GM23338 (cell line): ENCODE results near the gene POP4. TPM values are rescaled to one million over a fixed set of nuclear protein-coding genes. Genes with fewer than 3 reads are reported as not detected.

Source experiments
- ATAC-seq: fragments of 200-7000 bp; cut with Tn5 transposase; 3 replicates; pipeline ENCODE4 v1.9.1; 2020
- DNase-seq: peaks from one replicate; pipeline ENCODE4 v3.0.0-alpha.2; 2015; ENCODE audit warnings: low spot score
- H2AFZ ChIP-seq: fragments of 200-600 bp; sonication (generic); 2 replicates; pipeline ENCODE4 v1.8.0; 2016; ENCODE audit warnings: antibody characterized with exemption, mild to moderate bottlenecking, moderate library complexity
- H3F3A ChIP-seq: fragments of 200-600 bp; sonication (generic); replicated peaks from 2 replicates; pipeline ENCODE4 v1.8.0; 2017; ENCODE audit warnings: antibody characterized with exemption, mixed run types, low read depth
- H3K27ac ChIP-seq: fragments of 200-600 bp; sonication (generic); 2 replicates; pipeline ENCODE4 v1.6.1; 2016; ENCODE audit warnings: low read depth
- H3K27me3 ChIP-seq: fragments of 200-600 bp; sonication (generic); 2 replicates; pipeline ENCODE4 v1.8.0; 2016; ENCODE audit warnings: mild to moderate bottlenecking, mixed run types, moderate library complexity; ENCODE audit not compliant: insufficient read depth
- H3K36me3 ChIP-seq: fragments of 200-600 bp; sonication (generic); 2 replicates; pipeline ENCODE4 v1.8.0; 2016; ENCODE audit warnings: mild to moderate bottlenecking; ENCODE audit not compliant: insufficient read depth
- H3K4me1 ChIP-seq: fragments of 200-600 bp; sonication (generic); 2 replicates; pipeline ENCODE4 v1.8.0; 2016; ENCODE audit warnings: mild to moderate bottlenecking, moderate library complexity; ENCODE audit not compliant: insufficient read depth
- H3K4me2 ChIP-seq: fragments of 200-600 bp; sonication (generic); 2 replicates; pipeline ENCODE4 v1.7.1; 2017; ENCODE audit warnings: mixed run types
- H3K4me3 ChIP-seq: fragments of 200-600 bp; sonication (generic); 2 replicates; pipeline ENCODE4 v1.6.1; 2016; ENCODE audit warnings: mixed run types
- H3K79me2 ChIP-seq: fragments of 200-600 bp; sonication (generic); replicated peaks from 2 replicates; pipeline ENCODE4 v1.8.0; 2017; ENCODE audit warnings: mild to moderate bottlenecking; ENCODE audit not compliant: insufficient read depth
- H3K9me2 ChIP-seq: fragments of 200-600 bp; sonication (generic); 2 replicates; pipeline ENCODE4 v1.8.0; 2017; ENCODE audit not compliant: insufficient read depth
- H4K20me1 ChIP-seq: fragments of 200-600 bp; sonication (generic); replicated peaks from 2 replicates; pipeline ENCODE4 v1.8.0; 2017; ENCODE audit warnings: mild to moderate bottlenecking; ENCODE audit not compliant: insufficient read depth
- H3K27ac Mint-ChIP-seq: 2 replicates; pipeline ENCODE4 v1.8.0; 2020; ENCODE audit warnings: inconsistent platforms, mild to moderate bottlenecking, moderate library complexity, mixed read lengths
- H3K27me3 Mint-ChIP-seq: 3 replicates; pipeline ENCODE4 v1.8.0; 2022; ENCODE audit warnings: low read depth, mild to moderate bottlenecking, moderate library complexity, mixed read lengths, inconsistent platforms; ENCODE audit not compliant: insufficient read depth, poor library complexity
- H3K36me3 Mint-ChIP-seq: 3 replicates; pipeline ENCODE4 v1.8.0; 2021; ENCODE audit warnings: low read depth, mild to moderate bottlenecking, inconsistent platforms, moderate library complexity, mixed read lengths
- H3K4me1 Mint-ChIP-seq: 3 replicates; pipeline ENCODE4 v1.8.0; 2020; ENCODE audit warnings: mild to moderate bottlenecking, inconsistent platforms, mixed read lengths
- H3K4me3 Mint-ChIP-seq: 3 replicates; pipeline ENCODE4 v1.8.0; 2021; ENCODE audit warnings: moderate library complexity, mild to moderate bottlenecking, inconsistent platforms, mixed read lengths
- H3K9me3 Mint-ChIP-seq: 3 replicates; pipeline ENCODE4 v1.8.0; 2020; ENCODE audit warnings: moderate library complexity, mild to moderate bottlenecking, inconsistent platforms, mixed read lengths
- CREB1 ChIP-seq: fragments of 250-450 bp; sonication (Bioruptor Pico); IDR thresholded peaks from 2 replicates; pipeline ENCODE4 v1.5.0; 2020; ENCODE audit warnings: low read depth, mild to moderate bottlenecking, moderate library complexity
- CTCF ChIP-seq, 2 experiments: fragments of 200-600 bp in 1 of 2; sonication (generic) in 1 of 2; conservative IDR thresholded peaks; 2 replicates each; pipeline versions ENCODE4 v1.5.1 to v1.6.1; 2016 to 2017; ENCODE audit warnings: antibody characterized with exemption in 2 of 2, low read depth in 2 of 2, mild to moderate bottlenecking in 2 of 2, moderate library complexity in 1 of 2
- ETS1 ChIP-seq: IDR thresholded peaks from 2 replicates; pipeline ENCODE4 v1.6.1; 2016; ENCODE audit warnings: antibody characterized with exemption
- EZH2 ChIP-seq: fragments of 200-600 bp; sonication (generic); IDR thresholded peaks from one replicate; pipeline ENCODE4 v1.8.0; 2017; ENCODE audit warnings: antibody characterized with exemption, mild to moderate bottlenecking, low read depth; ENCODE audit not compliant: unreplicated experiment
- EZH2phosphoT487 ChIP-seq: fragments of 200-600 bp; sonication (generic); IDR thresholded peaks from one replicate; pipeline ENCODE4 v1.8.1; 2018; ENCODE audit warnings: antibody characterized with exemption; ENCODE audit not compliant: unreplicated experiment
- JUNB ChIP-seq: IDR thresholded peaks from one replicate; pipeline ENCODE4 v1.6.1; 2016; ENCODE audit warnings: antibody characterized with exemption; ENCODE audit not compliant: unreplicated experiment
- NANOG ChIP-seq: IDR thresholded peaks from 2 replicates; pipeline ENCODE4 v1.6.1; 2016; ENCODE audit warnings: antibody characterized with exemption, borderline replicate concordance
- POLR2AphosphoS5 ChIP-seq: IDR thresholded peaks from 2 replicates; pipeline ENCODE4 v1.6.1; 2016; ENCODE audit warnings: antibody characterized with exemption, low read depth
- REST ChIP-seq: IDR thresholded peaks from one replicate; pipeline ENCODE4 v1.6.1; 2018; ENCODE audit warnings: antibody characterized with exemption; ENCODE audit not compliant: unreplicated experiment
- STAT1 ChIP-seq: IDR thresholded peaks from one replicate; pipeline ENCODE4 v1.6.1; 2016; ENCODE audit warnings: antibody characterized with exemption; ENCODE audit not compliant: unreplicated experiment
- ZNF114 ChIP-seq: fragments of 250-450 bp; sonication (Bioruptor Pico); IDR thresholded peaks from 2 replicates; pipeline ENCODE4 v1.5.0; 2020; ENCODE audit warnings: mild to moderate bottlenecking, moderate library complexity
- ZNF331 ChIP-seq: fragments of 250-450 bp; sonication (Bioruptor Pico); IDR thresholded peaks from 2 replicates; pipeline ENCODE4 v1.5.0; 2020; ENCODE audit warnings: low read depth, mild to moderate bottlenecking, moderate library complexity
- ZNF462 ChIP-seq: fragments of 250-450 bp; sonication (Bioruptor Pico); IDR thresholded peaks from 2 replicates; pipeline ENCODE4 v1.5.0; 2020; ENCODE audit warnings: mild to moderate bottlenecking, moderate library complexity
- long read RNA-seq: library from polyadenylated mRNA; unstranded; transcript quantifications from one replicate; pipeline ENCODE4 v2.0.0, GENCODE V29; 2020; ENCODE audit not compliant: unreplicated experiment
- polyA plus RNA-seq: library from polyadenylated mRNA; unstranded; fragments of >200 nt; fragmentation: Nextera tagmentation; extraction: Ambion mirVana; gene quantifications from 2 replicates; pipeline ENCODE4 v1.2.1, GENCODE V29; 2016
- total RNA-seq: library from RNA; depleted of rRNA; stranded (reverse); fragments of >200 nt; shearing (Covaris generic); gene quantifications from 2 replicates; pipeline ENCODE4 v1.2.3, GENCODE V29; 2014; rRNA removed

Gene POP4
- total RNA-seq (35.5 and 37.2 TPM in 2 replicates), polyA plus RNA-seq (58.3 and 62.0 TPM in 2 replicates)
- long read RNA-seq, transcript POP4-202 (7 exons, 3,385 nt), result major isoform, 18 of 22 reads
- long read RNA-seq, partial matches to known transcripts, result 2 of 22 reads
- long read RNA-seq, other reads (novel, unspliced or antisense), result 1 of 22 reads

- Histone ChIP-seq H2AFZ (peak within 1 kb of the TSS; percentile 87), H3K9me2 (no peaks in the 10 kb centered on the region), H3K27me3 (no peaks in the 10 kb centered on the region), H3K79me2 (peaks cover 24% of the 10 kb centered on the region), H3K4me2 (peak within 1 kb of the TSS; percentile 96), H3K27ac (peak within 1 kb of the TSS; percentile 92), H3K4me3 (peak within 1 kb of the TSS; percentile 81), H4K20me1 (no peaks in the 10 kb centered on the region), H3K4me1 (peaks cover 9% of the 10 kb centered on the region), H3F3A (no peaks in the 10 kb centered on the region), H3K36me3 (no peaks in the 10 kb centered on the region)
- TF ChIP-seq EZH2phosphoT487 (no peak), NANOG (no peak), ZNF462 (CRISPR knock-in tag) (no peak), CREB1 (CRISPR knock-in tag) (peak; percentile 99), EZH2 (no peak), JUNB (no peak), ZNF114 (CRISPR knock-in tag) (no peak), POLR2AphosphoS5 (peak; percentile 99), STAT1 (no peak), CTCF (conservative IDR thresholded peaks at IDR 0.05; ENCODE audit: low read depth in 2 of 2) (no peak), ETS1 (peak; percentile 86), REST (no peak), ZNF331 (CRISPR knock-in tag) (no peak)
- peak within 1 kb of the TSS; percentile 100 for H3K27ac Mint-ChIP-seq
- peak within 1 kb of the TSS; percentile 100 for H3K4me3 Mint-ChIP-seq
- peaks cover 14% of the 10 kb centered on the region for H3K36me3 Mint-ChIP-seq
- ATAC-seq (peak; percentile 77), DNase-seq (peak; percentile 99)
- H3K27me3 Mint-ChIP-seq, result peaks cover 9% of the 10 kb centered on the region
- peaks cover 11% of the 10 kb centered on the region for H3K4me1 Mint-ChIP-seq
- H3K9me3 Mint-ChIP-seq, result no peaks in the 10 kb centered on the region
Measured at GRCh38 chr19:29605653-29606419, at the start of gene POP4. POP4 (plus strand) TSS chr19:29606283; CDS start chr19:29606319, 36 bp downstream.
